SH-SY5Y (cell line): Measurements from ENCODE around the gene C1orf232.

ENCODE experiments used
- GATA2 ChIP-seq: IDR thresholded peaks from 2 replicates; pipeline ENCODE4 v1.6.1; 2011; ENCODE audit warnings: mild to moderate bottlenecking, low read depth, low read length
- GATA3 ChIP-seq: IDR thresholded peaks from 2 replicates; pipeline ENCODE4 v1.6.1; 2011; ENCODE audit warnings: low read depth, mild to moderate bottlenecking, low read length, moderate library complexity

DNA sequence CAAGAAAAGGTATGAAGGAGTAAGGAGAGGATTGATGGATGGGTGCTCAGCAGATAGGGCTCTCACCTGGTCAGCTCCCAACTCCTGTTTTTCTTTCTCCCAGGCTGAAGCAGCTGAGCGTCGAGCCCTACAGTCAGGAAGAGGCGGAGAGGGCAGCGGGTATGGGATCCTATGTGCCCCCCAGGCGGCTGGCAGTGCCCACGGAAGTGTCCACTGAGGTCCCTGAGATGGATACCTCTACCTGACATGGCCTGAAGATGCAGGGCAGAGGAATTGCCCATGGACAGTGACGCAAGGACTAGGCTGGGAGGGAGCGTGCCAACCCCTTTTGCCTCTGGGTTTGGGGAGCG, 1.7 kb upstream of the C1orf232 start:
- no peak for TF ChIP-seq GATA3
- TF ChIP-seq GATA2, result no peak
